Activated naive CD4-positive, alpha-beta T cell treated with anti-CD3 and anti-CD28 coated beads for 36 hours (primary cell): ENCODE results near the gene VAV3. TPM values are rescaled to one million over a fixed set of nuclear protein-coding genes. Genes with fewer than 3 reads are reported as not detected.

Source experiments
- CTCF ChIA-PET: fragments of 350-600 bp; sonication (Branson Sonifier 250); formaldehyde crosslinking; loops from one replicate; lab custom pipeline; 2021; ENCODE audit warnings: antibody characterized with exemption; lab: Charles Lee
- DNase-seq: peaks from one replicate; pipeline ENCODE4 v3.0.0-alpha.2; 2020
- H3K27ac Mint-ChIP-seq: one replicate; pipeline ENCODE4 v1.8.0; 2021; ENCODE audit warnings: mild to moderate bottlenecking, mixed read lengths
- H3K27me3 Mint-ChIP-seq: one replicate; pipeline ENCODE4 v1.8.0; 2021; ENCODE audit warnings: low read depth, mixed read lengths
- H3K36me3 Mint-ChIP-seq: one replicate; pipeline ENCODE4 v1.8.0; 2021; ENCODE audit warnings: low read depth, mixed read lengths
- H3K4me1 Mint-ChIP-seq: one replicate; pipeline ENCODE4 v1.8.0; 2021; ENCODE audit warnings: low read depth, mixed read lengths
- H3K4me3 Mint-ChIP-seq: one replicate; pipeline ENCODE4 v1.8.0; 2021; ENCODE audit warnings: mild to moderate bottlenecking, moderate library complexity, mixed read lengths
- H3K9me3 Mint-ChIP-seq: one replicate; pipeline ENCODE4 v1.8.0; 2021; ENCODE audit warnings: mixed read lengths
- intact Hi-C: fragments of 100-400 bp; cut with micrococcal nuclease; formaldehyde crosslinking; loops from one replicate; pipeline ENCODE4 v1.15.1; 2023
- total RNA-seq, 2 experiments: library from RNA; stranded (reverse); gene quantifications; one replicate each; pipeline ENCODE4 v1.2.3, GENCODE V29; 2021

Gene VAV3
- total RNA-seq, 2 experiments from 2014 or later: 1.3 to 2.3 TPM

DNA sequence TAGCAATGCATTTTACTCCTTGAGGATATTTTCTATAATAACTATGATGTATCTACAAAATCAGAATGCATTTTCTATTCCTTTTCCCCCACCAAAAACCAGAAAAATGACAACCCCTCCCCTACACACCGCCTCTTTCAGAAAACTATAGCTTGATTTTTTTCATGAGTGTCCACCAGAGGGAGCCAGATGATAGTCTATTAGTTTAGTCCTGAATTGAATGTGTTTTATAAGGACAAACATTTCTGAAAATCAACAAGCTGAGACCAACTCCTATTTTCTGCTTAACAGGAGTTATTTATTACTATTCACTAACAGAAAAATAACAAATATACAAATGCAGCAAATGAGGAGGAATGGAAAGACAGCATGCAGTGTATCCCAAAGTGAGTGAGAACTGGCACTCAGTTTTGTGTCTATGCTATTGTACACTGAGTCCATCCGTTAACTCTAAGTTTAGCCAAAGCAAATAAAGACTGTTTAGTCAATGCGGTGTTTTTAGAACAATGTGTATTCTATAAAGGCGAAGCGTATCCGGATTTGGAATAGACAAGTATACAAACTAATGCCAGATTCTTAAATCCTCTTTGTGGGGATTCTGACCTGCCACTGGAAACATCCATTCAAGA is 182.6 kb downstream of the VAV3 start:
- peaks cover 23% of the 10 kb centered on the region for H3K4me1 Mint-ChIP-seq
- no peaks in the 10 kb centered on the region for H3K27me3 Mint-ChIP-seq
- DNase-seq: peak; percentile 59
- H3K9me3 Mint-ChIP-seq: no peaks in the 10 kb centered on the region
- H3K36me3 Mint-ChIP-seq: no peaks in the 10 kb centered on the region
- no peak overlapping the region for H3K27ac Mint-ChIP-seq
- no peak overlapping the region for H3K4me3 Mint-ChIP-seq
- intact Hi-C loops: loop anchor here (1.0 to 10.0 kb wide), 5 partner anchors 115 to 861 kb away; no protein-coding TSS in a partner anchor
- CTCF ChIA-PET: interaction anchor here (0.6 to 13.6 kb wide), 26 partner anchors 10 to 418 kb away, joined by 3 to 255 read pairs (median 4); partner anchors contain the start of genes SLC25A24 and VAV3

DNA sequence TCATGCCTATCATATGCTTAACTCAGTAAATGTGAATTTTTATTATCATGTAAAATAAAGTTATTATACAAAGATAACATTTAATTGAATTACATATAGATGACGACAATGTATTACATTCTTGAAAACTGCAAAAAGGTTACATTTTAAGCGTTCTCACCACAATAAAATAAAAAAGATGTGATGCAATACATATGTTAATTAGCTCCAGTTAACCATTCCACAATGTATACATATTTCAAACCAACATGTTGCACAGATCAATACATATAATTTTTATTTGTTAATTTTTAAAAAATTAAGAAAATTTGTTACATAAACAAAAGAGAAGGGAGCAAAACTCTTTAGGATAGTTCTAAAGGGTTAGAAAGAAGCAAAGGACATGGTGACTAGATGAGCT is 183.7 kb downstream of the VAV3 start:
- Mint-ChIP-seq H3K9me3 (no peaks in the 10 kb centered on the region), H3K36me3 (no peaks in the 10 kb centered on the region), H3K4me3 (no peak overlapping the region), H3K4me1 (peaks cover 13% of the 10 kb centered on the region), H3K27ac (no peak overlapping the region), H3K27me3 (no peaks in the 10 kb centered on the region)
- no peak for DNase-seq
- intact Hi-C loops: loop anchor here (1.0 to 10.0 kb wide), 2 partner anchors 264 to 780 kb away; no protein-coding TSS in a partner anchor
- CTCF ChIA-PET: interaction anchor here (0.7 to 13.6 kb wide), 13 partner anchors 12 to 419 kb away, joined by 3 to 255 read pairs (median 6); partner anchors contain the start of genes SLC25A24 and VAV3

GRCh38 chr1:107777664-107778047 is 187.3 kb downstream of the VAV3 start:
- intact Hi-C loops: no loop called here
- Mint-ChIP-seq H3K4me3 (no peak overlapping the region), H3K36me3 (no peaks in the 10 kb centered on the region), H3K4me1 (no peaks in the 10 kb centered on the region), H3K27me3 (no peaks in the 10 kb centered on the region), H3K27ac (no peak overlapping the region), H3K9me3 (no peaks in the 10 kb centered on the region)
- DNase-seq: no peak
- CTCF ChIA-PET: interaction anchor here (1.2 to 13.6 kb wide), 2 partner anchors 11 to 349 kb away, joined by 3 to 255 read pairs; no protein-coding TSS in a partner anchor

DNA sequence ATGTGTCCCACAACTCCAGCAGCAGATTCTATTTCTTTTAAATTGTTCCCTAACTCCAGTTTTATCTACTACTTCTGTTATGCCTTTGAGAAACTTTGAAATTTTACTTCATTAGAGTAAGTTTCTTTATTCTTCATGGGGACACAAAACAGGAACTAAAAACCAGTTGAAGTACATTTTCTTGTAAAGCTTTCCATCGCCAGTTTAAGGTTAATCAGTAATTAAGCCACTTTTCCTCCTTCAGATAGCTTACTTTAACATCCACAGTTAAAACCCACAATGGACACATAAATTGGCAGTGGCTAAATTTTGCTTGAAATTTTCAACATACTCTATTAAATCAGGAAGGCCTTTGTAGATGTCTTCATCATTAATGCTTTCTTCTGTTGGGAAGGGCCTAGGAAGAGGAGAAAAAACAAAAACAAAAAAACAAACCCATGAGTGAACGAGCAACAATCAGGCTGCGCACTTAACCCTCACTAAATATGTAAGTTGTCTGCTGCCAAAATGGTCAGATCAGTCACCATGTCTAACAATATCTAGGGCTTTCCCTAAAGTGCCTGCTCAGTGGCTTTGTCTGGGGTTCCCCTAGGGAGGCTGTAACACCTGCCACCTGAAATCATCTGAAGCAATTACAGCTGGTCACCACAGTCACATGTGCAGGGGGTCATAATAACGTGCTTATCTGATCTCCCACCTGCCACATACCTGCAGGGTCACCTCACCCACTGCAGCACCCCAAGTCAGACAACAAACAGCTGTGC is 187.9 kb downstream of the VAV3 start:
- H3K4me3 Mint-ChIP-seq: no peak overlapping the region
- no peaks in the 10 kb centered on the region for H3K9me3 Mint-ChIP-seq
- intact Hi-C loops: no loop called here
- no peaks in the 10 kb centered on the region for H3K4me1 Mint-ChIP-seq
- CTCF ChIA-PET: interaction anchor here (1.2 to 13.6 kb wide), 2 partner anchors 10 to 350 kb away, joined by 3 to 255 read pairs; no protein-coding TSS in a partner anchor
- H3K27me3 Mint-ChIP-seq: no peaks in the 10 kb centered on the region
- no peaks in the 10 kb centered on the region for H3K36me3 Mint-ChIP-seq
- DNase-seq: no peak
- H3K27ac Mint-ChIP-seq: no peak overlapping the region

GRCh38 chr1:107771377-107771776 is 193.6 kb downstream of the VAV3 start:
- no peaks in the 10 kb centered on the region for H3K4me1 Mint-ChIP-seq
- CTCF ChIA-PET: no interaction called here
- intact Hi-C loops: no loop called here
- no peak overlapping the region for H3K4me3 Mint-ChIP-seq
- H3K36me3 Mint-ChIP-seq: peaks cover 2% of the 10 kb centered on the region
- H3K27ac Mint-ChIP-seq: no peak overlapping the region
- no peak for DNase-seq
- no peaks in the 10 kb centered on the region for H3K9me3 Mint-ChIP-seq
- no peaks in the 10 kb centered on the region for H3K27me3 Mint-ChIP-seq

DNA sequence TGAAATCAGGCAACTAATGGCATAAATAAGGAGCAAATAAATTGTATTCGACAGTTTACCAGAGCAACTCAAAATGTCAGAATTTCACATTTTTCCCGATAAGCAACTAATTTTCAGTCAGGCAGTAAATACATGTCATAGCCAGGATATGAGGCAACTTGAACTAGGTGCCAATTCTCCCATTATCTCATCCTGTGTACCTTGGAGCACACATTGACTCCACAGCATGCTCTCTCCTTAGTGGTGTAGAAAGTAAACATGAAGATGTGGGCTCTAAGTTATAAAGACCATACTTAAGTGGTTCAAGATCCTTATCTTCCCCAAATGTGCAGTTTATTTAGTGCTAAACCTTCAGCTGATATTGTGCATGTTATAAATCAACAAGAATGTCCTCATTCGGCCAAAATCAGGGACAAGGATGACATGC is 197.8 kb downstream of the VAV3 start:
- Mint-ChIP-seq H3K4me3 (no peak overlapping the region), H3K4me1 (no peaks in the 10 kb centered on the region), H3K9me3 (no peaks in the 10 kb centered on the region), H3K27me3 (no peaks in the 10 kb centered on the region), H3K36me3 (peaks cover 2% of the 10 kb centered on the region), H3K27ac (no peak overlapping the region)
- intact Hi-C loops: no loop called here
- DNase-seq: no peak
- CTCF ChIA-PET: interaction anchor here (1.3 to 1.5 kb wide), 2 partner anchors 10 to 358 kb away, joined by 3 to 4 read pairs; no protein-coding TSS in a partner anchor

DNA sequence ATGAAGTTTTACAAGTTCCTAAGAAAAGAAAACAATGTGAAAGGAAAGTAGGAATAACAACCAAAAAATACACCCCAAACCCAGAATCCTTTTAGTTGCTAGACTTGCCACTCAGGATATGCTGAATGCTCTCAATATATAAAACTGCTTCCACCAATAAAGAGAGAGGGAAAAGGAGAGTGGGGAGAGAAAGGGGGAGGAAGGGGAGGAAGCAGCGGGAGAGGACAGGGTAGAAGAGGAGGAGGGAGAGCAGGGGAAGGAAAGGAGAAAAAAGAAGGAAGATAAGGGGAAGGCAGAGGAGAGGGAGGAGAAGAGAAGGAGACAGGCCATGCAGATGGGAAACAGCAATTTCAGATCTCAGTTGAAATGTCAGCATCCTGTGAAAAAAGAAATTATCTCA is 198.4 kb downstream of the VAV3 start:
- peaks cover 2% of the 10 kb centered on the region for H3K36me3 Mint-ChIP-seq
- H3K27me3 Mint-ChIP-seq: no peaks in the 10 kb centered on the region
- no peaks in the 10 kb centered on the region for H3K9me3 Mint-ChIP-seq
- no peak for DNase-seq
- no peak overlapping the region for H3K27ac Mint-ChIP-seq
- CTCF ChIA-PET: interaction anchor here (1.3 to 1.5 kb wide), 2 partner anchors 11 to 359 kb away, joined by 3 to 4 read pairs; no protein-coding TSS in a partner anchor
- H3K4me3 Mint-ChIP-seq: no peak overlapping the region
- intact Hi-C loops: no loop called here
- no peaks in the 10 kb centered on the region for H3K4me1 Mint-ChIP-seq

DNA sequence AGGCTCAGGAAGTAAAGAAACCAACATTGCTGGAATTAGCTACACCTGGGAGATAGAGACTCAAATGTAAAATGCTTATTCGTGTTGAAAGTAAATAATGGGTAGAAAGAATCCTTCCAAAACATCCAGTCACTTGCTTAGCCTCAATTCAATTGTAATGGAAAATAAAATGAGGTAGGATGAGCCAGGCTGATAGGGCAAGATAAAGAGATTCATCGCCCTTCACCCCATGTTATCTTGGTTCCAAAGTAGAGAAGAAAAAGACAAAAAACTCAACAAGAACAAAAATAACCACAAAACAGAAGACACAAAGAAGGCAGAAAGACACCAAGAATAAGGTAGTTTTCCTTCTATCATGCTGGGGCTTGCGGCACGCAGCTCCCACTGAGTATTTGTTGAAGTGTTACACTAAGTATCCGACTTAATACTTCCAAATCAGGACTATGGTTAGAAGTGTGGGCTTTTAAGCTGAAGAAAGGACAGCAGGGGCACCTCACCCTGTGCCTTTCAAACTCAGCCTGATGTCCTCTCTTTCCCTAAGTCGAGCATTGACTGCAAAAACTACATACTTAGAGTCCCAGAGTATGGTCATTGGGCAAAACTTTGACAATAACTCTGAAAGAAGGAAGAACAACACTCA is 202.1 kb downstream of the VAV3 start:
- Mint-ChIP-seq H3K27me3 (no peaks in the 10 kb centered on the region), H3K4me1 (no peaks in the 10 kb centered on the region), H3K9me3 (no peaks in the 10 kb centered on the region), H3K36me3 (peaks cover 4% of the 10 kb centered on the region), H3K27ac (no peak overlapping the region), H3K4me3 (no peak overlapping the region)
- intact Hi-C loops: no loop called here
- CTCF ChIA-PET: interaction anchor here (0.9 to 1.3 kb wide), 2 partner anchors 19 to 363 kb away, joined by 3 read pairs; no protein-coding TSS in a partner anchor
- no peak for DNase-seq

DNA sequence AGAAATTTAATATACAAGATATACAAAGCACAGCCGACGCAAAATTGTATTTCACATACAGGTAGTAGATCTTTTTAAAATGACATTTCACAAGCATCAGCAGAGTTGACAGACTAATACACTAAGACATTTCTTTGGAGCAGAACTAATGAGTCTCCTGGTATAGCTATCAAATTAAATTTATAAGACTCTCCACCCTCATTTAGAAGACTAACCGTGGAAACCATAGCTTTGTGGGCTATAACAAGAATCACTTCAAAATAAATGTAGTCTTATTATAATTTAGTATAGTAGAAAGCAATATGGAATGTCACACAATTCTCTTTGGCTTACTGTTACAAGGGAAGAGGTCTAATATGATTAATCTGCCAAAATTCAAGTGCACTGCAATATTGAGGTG is 204.9 kb downstream of the VAV3 start:
- H3K9me3 Mint-ChIP-seq: no peaks in the 10 kb centered on the region
- peaks cover 2% of the 10 kb centered on the region for H3K36me3 Mint-ChIP-seq
- intact Hi-C loops: no loop called here
- no peak overlapping the region for H3K27ac Mint-ChIP-seq
- CTCF ChIA-PET: interaction anchor here (1.1 kb wide), 1 partner anchor 9 kb away, joined by 3 read pairs; no protein-coding TSS in a partner anchor
- H3K4me3 Mint-ChIP-seq: no peak overlapping the region
- no peaks in the 10 kb centered on the region for H3K4me1 Mint-ChIP-seq
- DNase-seq: no peak
- H3K27me3 Mint-ChIP-seq: no peaks in the 10 kb centered on the region

DNA sequence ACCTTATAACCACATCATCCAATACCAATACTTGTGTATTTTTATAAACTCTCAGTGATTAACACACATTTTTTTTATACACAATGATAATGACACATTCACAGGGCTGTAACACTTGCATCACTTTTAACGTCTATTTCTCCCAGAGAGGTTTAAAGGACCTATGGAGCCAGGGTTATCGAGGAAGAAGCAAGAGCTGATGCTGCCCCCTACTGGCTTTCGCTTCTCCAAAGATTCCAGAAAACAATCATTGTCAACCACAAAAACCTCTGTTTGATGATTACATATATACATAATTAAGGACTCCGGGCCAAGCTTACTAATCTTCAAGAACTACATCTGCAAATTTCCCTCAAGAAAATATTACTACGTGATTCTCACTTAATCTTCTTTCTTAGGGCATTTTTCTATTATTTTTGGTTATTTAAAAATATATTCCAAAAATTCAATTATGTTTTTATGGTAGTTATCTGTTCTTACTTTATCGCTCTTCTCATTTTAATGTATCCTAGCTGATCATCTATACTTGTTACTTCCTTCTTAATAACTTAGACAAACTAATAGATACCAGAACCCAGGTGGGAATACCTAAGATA is 214.5 kb downstream of the VAV3 start:
- CTCF ChIA-PET: interaction anchor here (0.7 to 1.2 kb wide), 4 partner anchors 8 to 1158 kb away, joined by 3 to 4 read pairs (median 4); no protein-coding TSS in a partner anchor
- H3K9me3 Mint-ChIP-seq: no peaks in the 10 kb centered on the region
- no peak overlapping the region for H3K4me3 Mint-ChIP-seq
- DNase-seq: peak; percentile 73
- intact Hi-C loops: loop anchor here (1.0 to 5.0 kb wide), 2 partner anchors 320 to 553 kb away; no protein-coding TSS in a partner anchor
- no peaks in the 10 kb centered on the region for H3K4me1 Mint-ChIP-seq
- H3K27me3 Mint-ChIP-seq: no peaks in the 10 kb centered on the region
- no peak overlapping the region for H3K27ac Mint-ChIP-seq
- H3K36me3 Mint-ChIP-seq: peaks cover 2% of the 10 kb centered on the region

DNA sequence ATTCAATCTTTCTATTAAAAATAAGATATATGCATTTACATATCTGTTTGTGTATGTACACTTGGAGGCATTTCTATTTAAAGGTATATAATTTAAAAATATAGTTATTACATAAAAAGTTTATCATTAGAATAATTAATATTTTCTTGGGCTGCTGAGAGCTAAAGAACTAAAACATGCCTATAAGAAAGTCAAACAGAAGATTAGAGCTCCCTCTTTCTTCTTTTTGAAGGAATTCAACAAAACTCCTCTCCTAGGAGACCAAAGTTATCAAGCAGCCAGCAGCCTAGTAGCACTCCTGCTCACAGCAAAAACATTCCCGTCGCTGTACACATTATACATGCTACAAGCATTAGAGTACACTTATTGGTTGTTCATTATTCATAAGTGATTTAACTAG is 216.4 kb downstream of the VAV3 start:
- intact Hi-C loops: loop anchor here (5.0 kb wide), 2 partner anchors 221 to 471 kb away; no protein-coding TSS in a partner anchor
- no peak overlapping the region for H3K4me3 Mint-ChIP-seq
- no peaks in the 10 kb centered on the region for H3K4me1 Mint-ChIP-seq
- no peak overlapping the region for H3K27ac Mint-ChIP-seq
- H3K36me3 Mint-ChIP-seq: no peaks in the 10 kb centered on the region
- CTCF ChIA-PET: interaction anchor here (0.6 to 1.6 kb wide), 3 partner anchors 219 to 1909 kb away, joined by 3 to 5 read pairs (median 3); no protein-coding TSS in a partner anchor
- DNase-seq: no peak
- H3K9me3 Mint-ChIP-seq: no peaks in the 10 kb centered on the region
- H3K27me3 Mint-ChIP-seq: no peaks in the 10 kb centered on the region
